GM23338 (cell line): Measurements from ENCODE around the gene KCNMA1. TPM values are rescaled to one million over a fixed set of nuclear protein-coding genes. Genes with fewer than 3 reads are reported as not detected.

Experiments
- ATAC-seq: fragments of 200-7000 bp; cut with Tn5 transposase; 3 replicates; pipeline ENCODE4 v1.9.1; 2020
- DNase-seq: peaks from one replicate; pipeline ENCODE4 v3.0.0-alpha.2; 2015; ENCODE audit warnings: low spot score
- H2AFZ ChIP-seq: fragments of 200-600 bp; sonication (generic); 2 replicates; pipeline ENCODE4 v1.8.0; 2016; ENCODE audit warnings: antibody characterized with exemption, mild to moderate bottlenecking, moderate library complexity
- H3F3A ChIP-seq: fragments of 200-600 bp; sonication (generic); replicated peaks from 2 replicates; pipeline ENCODE4 v1.8.0; 2017; ENCODE audit warnings: antibody characterized with exemption, mixed run types, low read depth
- H3K27ac ChIP-seq: fragments of 200-600 bp; sonication (generic); 2 replicates; pipeline ENCODE4 v1.6.1; 2016; ENCODE audit warnings: low read depth
- H3K27me3 ChIP-seq: fragments of 200-600 bp; sonication (generic); 2 replicates; pipeline ENCODE4 v1.8.0; 2016; ENCODE audit warnings: mild to moderate bottlenecking, mixed run types, moderate library complexity; ENCODE audit not compliant: insufficient read depth
- H3K36me3 ChIP-seq: fragments of 200-600 bp; sonication (generic); 2 replicates; pipeline ENCODE4 v1.8.0; 2016; ENCODE audit warnings: mild to moderate bottlenecking; ENCODE audit not compliant: insufficient read depth
- H3K4me1 ChIP-seq: fragments of 200-600 bp; sonication (generic); 2 replicates; pipeline ENCODE4 v1.8.0; 2016; ENCODE audit warnings: mild to moderate bottlenecking, moderate library complexity; ENCODE audit not compliant: insufficient read depth
- H3K4me2 ChIP-seq: fragments of 200-600 bp; sonication (generic); 2 replicates; pipeline ENCODE4 v1.7.1; 2017; ENCODE audit warnings: mixed run types
- H3K4me3 ChIP-seq: fragments of 200-600 bp; sonication (generic); 2 replicates; pipeline ENCODE4 v1.6.1; 2016; ENCODE audit warnings: mixed run types
- H3K79me2 ChIP-seq: fragments of 200-600 bp; sonication (generic); replicated peaks from 2 replicates; pipeline ENCODE4 v1.8.0; 2017; ENCODE audit warnings: mild to moderate bottlenecking; ENCODE audit not compliant: insufficient read depth
- H3K9me2 ChIP-seq: fragments of 200-600 bp; sonication (generic); 2 replicates; pipeline ENCODE4 v1.8.0; 2017; ENCODE audit not compliant: insufficient read depth
- H4K20me1 ChIP-seq: fragments of 200-600 bp; sonication (generic); replicated peaks from 2 replicates; pipeline ENCODE4 v1.8.0; 2017; ENCODE audit warnings: mild to moderate bottlenecking; ENCODE audit not compliant: insufficient read depth
- H3K27ac Mint-ChIP-seq: 2 replicates; pipeline ENCODE4 v1.8.0; 2020; ENCODE audit warnings: inconsistent platforms, mild to moderate bottlenecking, moderate library complexity, mixed read lengths
- H3K27me3 Mint-ChIP-seq: 3 replicates; pipeline ENCODE4 v1.8.0; 2022; ENCODE audit warnings: low read depth, mild to moderate bottlenecking, moderate library complexity, mixed read lengths, inconsistent platforms; ENCODE audit not compliant: insufficient read depth, poor library complexity
- H3K36me3 Mint-ChIP-seq: 3 replicates; pipeline ENCODE4 v1.8.0; 2021; ENCODE audit warnings: low read depth, mild to moderate bottlenecking, inconsistent platforms, moderate library complexity, mixed read lengths
- H3K4me1 Mint-ChIP-seq: 3 replicates; pipeline ENCODE4 v1.8.0; 2020; ENCODE audit warnings: mild to moderate bottlenecking, inconsistent platforms, mixed read lengths
- H3K4me3 Mint-ChIP-seq: 3 replicates; pipeline ENCODE4 v1.8.0; 2021; ENCODE audit warnings: moderate library complexity, mild to moderate bottlenecking, inconsistent platforms, mixed read lengths
- H3K9me3 Mint-ChIP-seq: 3 replicates; pipeline ENCODE4 v1.8.0; 2020; ENCODE audit warnings: moderate library complexity, mild to moderate bottlenecking, inconsistent platforms, mixed read lengths
- CREB1 ChIP-seq: fragments of 250-450 bp; sonication (Bioruptor Pico); IDR thresholded peaks from 2 replicates; pipeline ENCODE4 v1.5.0; 2020; ENCODE audit warnings: low read depth, mild to moderate bottlenecking, moderate library complexity
- EZH2 ChIP-seq: fragments of 200-600 bp; sonication (generic); IDR thresholded peaks from one replicate; pipeline ENCODE4 v1.8.0; 2017; ENCODE audit warnings: antibody characterized with exemption, mild to moderate bottlenecking, low read depth; ENCODE audit not compliant: unreplicated experiment
- JUNB ChIP-seq: IDR thresholded peaks from one replicate; pipeline ENCODE4 v1.6.1; 2016; ENCODE audit warnings: antibody characterized with exemption; ENCODE audit not compliant: unreplicated experiment
- POLR2AphosphoS5 ChIP-seq: IDR thresholded peaks from 2 replicates; pipeline ENCODE4 v1.6.1; 2016; ENCODE audit warnings: antibody characterized with exemption, low read depth
- STAT1 ChIP-seq: IDR thresholded peaks from one replicate; pipeline ENCODE4 v1.6.1; 2016; ENCODE audit warnings: antibody characterized with exemption; ENCODE audit not compliant: unreplicated experiment
- ZNF114 ChIP-seq: fragments of 250-450 bp; sonication (Bioruptor Pico); IDR thresholded peaks from 2 replicates; pipeline ENCODE4 v1.5.0; 2020; ENCODE audit warnings: mild to moderate bottlenecking, moderate library complexity
- polyA plus RNA-seq: library from polyadenylated mRNA; unstranded; fragments of >200 nt; fragmentation: Nextera tagmentation; extraction: Ambion mirVana; gene quantifications from 2 replicates; pipeline ENCODE4 v1.2.1, GENCODE V29; 2016
- total RNA-seq: library from RNA; depleted of rRNA; stranded (reverse); fragments of >200 nt; shearing (Covaris generic); gene quantifications from 2 replicates; pipeline ENCODE4 v1.2.3, GENCODE V29; 2014
- TF ChIP-seq, protein P1 (sequence below), 2 experiments: fragments of 200-600 bp in 1 of 2; sonication (generic) in 1 of 2; conservative IDR thresholded peaks; 2 replicates each; pipeline versions ENCODE4 v1.5.1 to v1.6.1; 2016 to 2017; ENCODE audit warnings: antibody characterized with exemption in 2 of 2, low read depth in 2 of 2, mild to moderate bottlenecking in 2 of 2, moderate library complexity in 1 of 2
- TF ChIP-seq, protein P2 (sequence below): fragments of 250-450 bp; sonication (Bioruptor Pico); IDR thresholded peaks from 2 replicates; pipeline ENCODE4 v1.5.0; 2020; ENCODE audit warnings: mild to moderate bottlenecking, moderate library complexity
- TF ChIP-seq, protein P3 (sequence below): IDR thresholded peaks from one replicate; pipeline ENCODE4 v1.6.1; 2018; ENCODE audit warnings: antibody characterized with exemption; ENCODE audit not compliant: unreplicated experiment

The KCNMA1 gene
- total and polyA plus RNA-seq, 2 experiments from 2014 or later, result 8.2 to 9.0 TPM

DNA sequence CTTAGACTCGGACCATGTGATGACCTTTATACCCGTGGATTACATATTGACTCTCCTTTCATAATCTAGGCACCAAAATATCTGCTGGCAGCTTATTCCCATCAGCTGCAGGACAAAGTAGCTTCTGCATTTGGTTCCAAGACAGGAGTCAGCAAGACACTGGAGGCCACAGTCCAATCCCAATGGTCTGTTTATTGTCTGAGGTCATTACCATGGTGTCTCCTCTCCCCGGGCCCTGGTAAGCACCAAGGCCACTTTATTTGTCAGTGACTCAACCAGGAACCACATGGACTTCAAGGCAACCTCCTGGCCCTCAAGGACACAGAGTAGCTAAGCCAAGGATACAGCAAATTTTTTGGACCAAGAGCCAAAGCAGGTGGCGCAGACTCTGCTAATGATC, 36.1 kb downstream of the KCNMA1 start (continued):
- TF ChIP-seq CREB1 (CRISPR knock-in tag) (no peak), JUNB (no peak), EZH2 (no peak), STAT1 (no peak), POLR2AphosphoS5 (no peak), ZNF114 (CRISPR knock-in tag) (no peak)
- TF ChIP-seq, protein P1, sequence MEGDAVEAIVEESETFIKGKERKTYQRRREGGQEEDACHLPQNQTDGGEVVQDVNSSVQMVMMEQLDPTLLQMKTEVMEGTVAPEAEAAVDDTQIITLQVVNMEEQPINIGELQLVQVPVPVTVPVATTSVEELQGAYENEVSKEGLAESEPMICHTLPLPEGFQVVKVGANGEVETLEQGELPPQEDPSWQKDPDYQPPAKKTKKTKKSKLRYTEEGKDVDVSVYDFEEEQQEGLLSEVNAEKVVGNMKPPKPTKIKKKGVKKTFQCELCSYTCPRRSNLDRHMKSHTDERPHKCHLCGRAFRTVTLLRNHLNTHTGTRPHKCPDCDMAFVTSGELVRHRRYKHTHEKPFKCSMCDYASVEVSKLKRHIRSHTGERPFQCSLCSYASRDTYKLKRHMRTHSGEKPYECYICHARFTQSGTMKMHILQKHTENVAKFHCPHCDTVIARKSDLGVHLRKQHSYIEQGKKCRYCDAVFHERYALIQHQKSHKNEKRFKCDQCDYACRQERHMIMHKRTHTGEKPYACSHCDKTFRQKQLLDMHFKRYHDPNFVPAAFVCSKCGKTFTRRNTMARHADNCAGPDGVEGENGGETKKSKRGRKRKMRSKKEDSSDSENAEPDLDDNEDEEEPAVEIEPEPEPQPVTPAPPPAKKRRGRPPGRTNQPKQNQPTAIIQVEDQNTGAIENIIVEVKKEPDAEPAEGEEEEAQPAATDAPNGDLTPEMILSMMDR (conservative IDR thresholded peaks at IDR 0.05; ENCODE audit: low read depth in 2 of 2), result no peak

DNA sequence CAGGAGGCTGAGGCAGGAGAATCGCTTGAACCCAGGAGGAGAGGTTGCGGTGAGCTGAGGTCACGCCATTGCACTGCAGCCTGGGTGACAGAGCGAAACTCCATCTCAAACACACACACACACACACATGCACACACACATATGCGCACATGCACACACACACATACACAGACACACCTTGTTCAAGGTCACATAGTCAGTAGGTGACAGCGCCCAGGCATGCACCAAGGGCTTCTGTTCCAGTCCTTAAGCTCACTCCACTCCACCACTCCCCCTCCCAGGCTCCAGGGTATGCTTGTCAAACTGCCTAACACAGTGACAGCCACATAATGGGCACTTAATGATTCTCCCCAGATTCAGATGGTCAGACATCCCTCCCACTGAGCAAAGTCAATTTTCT, 37.0 kb downstream of the KCNMA1 start:
- Mint-ChIP-seq H3K4me3 (no peak overlapping the region), H3K27me3 (peaks cover 3% of the 10 kb centered on the region), H3K36me3 (no peaks in the 10 kb centered on the region), H3K27ac (no peak overlapping the region), H3K4me1 (peaks cover 14% of the 10 kb centered on the region), H3K9me3 (no peaks in the 10 kb centered on the region)
- Histone ChIP-seq H3K4me2 (no peak overlapping the region), H3K4me1 (peaks cover 8% of the 10 kb centered on the region; the same call in 1 of the 2 replicates), H2AFZ (no peak overlapping the region), H3K9me2 (peaks cover 4% of the 10 kb centered on the region; the same call in 1 of the 2 replicates), H3K4me3 (no peak overlapping the region), H3K79me2 (no peaks in the 10 kb centered on the region), H3F3A (no peaks in the 10 kb centered on the region), H3K27me3 (no peaks in the 10 kb centered on the region), H3K36me3 (no peaks in the 10 kb centered on the region), H3K27ac (no peak overlapping the region), H4K20me1 (no peaks in the 10 kb centered on the region; the same call in 1 of the 2 replicates)
- DNase-seq (no peak), ATAC-seq (no peak)
- TF ChIP-seq, protein P2, sequence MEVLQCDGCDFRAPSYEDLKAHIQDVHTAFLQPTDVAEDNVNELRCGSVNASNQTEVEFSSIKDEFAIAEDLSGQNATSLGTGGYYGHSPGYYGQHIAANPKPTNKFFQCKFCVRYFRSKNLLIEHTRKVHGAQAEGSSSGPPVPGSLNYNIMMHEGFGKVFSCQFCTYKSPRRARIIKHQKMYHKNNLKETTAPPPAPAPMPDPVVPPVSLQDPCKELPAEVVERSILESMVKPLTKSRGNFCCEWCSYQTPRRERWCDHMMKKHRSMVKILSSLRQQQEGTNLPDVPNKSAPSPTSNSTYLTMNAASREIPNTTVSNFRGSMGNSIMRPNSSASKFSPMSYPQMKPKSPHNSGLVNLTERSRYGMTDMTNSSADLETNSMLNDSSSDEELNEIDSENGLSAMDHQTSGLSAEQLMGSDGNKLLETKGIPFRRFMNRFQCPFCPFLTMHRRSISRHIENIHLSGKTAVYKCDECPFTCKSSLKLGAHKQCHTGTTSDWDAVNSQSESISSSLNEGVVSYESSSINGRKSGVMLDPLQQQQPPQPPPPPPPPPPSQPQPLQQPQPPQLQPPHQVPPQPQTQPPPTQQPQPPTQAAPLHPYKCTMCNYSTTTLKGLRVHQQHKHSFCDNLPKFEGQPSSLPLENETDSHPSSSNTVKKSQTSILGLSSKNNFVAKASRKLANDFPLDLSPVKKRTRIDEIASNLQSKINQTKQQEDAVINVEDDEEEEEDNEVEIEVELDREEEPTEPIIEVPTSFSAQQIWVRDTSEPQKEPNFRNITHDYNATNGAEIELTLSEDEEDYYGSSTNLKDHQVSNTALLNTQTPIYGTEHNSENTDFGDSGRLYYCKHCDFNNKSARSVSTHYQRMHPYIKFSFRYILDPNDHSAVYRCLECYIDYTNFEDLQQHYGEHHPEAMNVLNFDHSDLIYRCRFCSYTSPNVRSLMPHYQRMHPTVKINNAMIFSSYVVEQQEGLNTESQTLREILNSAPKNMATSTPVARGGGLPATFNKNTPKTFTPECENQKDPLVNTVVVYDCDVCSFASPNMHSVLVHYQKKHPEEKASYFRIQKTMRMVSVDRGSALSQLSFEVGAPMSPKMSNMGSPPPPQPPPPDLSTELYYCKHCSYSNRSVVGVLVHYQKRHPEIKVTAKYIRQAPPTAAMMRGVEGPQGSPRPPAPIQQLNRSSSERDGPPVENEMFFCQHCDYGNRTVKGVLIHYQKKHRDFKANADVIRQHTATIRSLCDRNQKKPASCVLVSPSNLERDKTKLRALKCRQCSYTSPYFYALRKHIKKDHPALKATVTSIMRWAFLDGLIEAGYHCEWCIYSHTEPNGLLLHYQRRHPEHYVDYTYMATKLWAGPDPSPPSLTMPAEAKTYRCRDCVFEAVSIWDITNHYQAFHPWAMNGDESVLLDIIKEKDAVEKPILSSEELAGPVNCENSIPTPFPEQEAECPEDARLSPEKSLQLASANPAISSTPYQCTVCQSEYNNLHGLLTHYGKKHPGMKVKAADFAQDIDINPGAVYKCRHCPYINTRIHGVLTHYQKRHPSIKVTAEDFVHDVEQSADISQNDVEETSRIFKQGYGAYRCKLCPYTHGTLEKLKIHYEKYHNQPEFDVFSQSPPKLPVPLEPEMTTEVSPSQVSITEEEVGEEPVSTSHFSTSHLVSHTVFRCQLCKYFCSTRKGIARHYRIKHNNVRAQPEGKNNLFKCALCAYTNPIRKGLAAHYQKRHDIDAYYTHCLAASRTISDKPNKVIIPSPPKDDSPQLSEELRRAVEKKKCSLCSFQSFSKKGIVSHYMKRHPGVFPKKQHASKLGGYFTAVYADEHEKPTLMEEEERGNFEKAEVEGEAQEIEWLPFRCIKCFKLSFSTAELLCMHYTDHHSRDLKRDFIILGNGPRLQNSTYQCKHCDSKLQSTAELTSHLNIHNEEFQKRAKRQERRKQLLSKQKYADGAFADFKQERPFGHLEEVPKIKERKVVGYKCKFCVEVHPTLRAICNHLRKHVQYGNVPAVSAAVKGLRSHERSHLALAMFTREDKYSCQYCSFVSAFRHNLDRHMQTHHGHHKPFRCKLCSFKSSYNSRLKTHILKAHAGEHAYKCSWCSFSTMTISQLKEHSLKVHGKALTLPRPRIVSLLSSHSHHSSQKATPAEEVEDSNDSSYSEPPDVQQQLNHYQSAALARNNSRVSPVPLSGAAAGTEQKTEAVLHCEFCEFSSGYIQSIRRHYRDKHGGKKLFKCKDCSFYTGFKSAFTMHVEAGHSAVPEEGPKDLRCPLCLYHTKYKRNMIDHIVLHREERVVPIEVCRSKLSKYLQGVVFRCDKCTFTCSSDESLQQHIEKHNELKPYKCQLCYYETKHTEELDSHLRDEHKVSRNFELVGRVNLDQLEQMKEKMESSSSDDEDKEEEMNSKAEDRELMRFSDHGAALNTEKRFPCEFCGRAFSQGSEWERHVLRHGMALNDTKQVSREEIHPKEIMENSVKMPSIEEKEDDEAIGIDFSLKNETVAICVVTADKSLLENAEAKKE, result no peak
- TF ChIP-seq POLR2AphosphoS5 (no peak), EZH2 (no peak), ZNF114 (CRISPR knock-in tag) (no peak), JUNB (no peak)
- TF ChIP-seq, protein P1 (conservative IDR thresholded peaks at IDR 0.05; ENCODE audit: low read depth in 2 of 2), result no peak
- TF ChIP-seq, protein P3, sequence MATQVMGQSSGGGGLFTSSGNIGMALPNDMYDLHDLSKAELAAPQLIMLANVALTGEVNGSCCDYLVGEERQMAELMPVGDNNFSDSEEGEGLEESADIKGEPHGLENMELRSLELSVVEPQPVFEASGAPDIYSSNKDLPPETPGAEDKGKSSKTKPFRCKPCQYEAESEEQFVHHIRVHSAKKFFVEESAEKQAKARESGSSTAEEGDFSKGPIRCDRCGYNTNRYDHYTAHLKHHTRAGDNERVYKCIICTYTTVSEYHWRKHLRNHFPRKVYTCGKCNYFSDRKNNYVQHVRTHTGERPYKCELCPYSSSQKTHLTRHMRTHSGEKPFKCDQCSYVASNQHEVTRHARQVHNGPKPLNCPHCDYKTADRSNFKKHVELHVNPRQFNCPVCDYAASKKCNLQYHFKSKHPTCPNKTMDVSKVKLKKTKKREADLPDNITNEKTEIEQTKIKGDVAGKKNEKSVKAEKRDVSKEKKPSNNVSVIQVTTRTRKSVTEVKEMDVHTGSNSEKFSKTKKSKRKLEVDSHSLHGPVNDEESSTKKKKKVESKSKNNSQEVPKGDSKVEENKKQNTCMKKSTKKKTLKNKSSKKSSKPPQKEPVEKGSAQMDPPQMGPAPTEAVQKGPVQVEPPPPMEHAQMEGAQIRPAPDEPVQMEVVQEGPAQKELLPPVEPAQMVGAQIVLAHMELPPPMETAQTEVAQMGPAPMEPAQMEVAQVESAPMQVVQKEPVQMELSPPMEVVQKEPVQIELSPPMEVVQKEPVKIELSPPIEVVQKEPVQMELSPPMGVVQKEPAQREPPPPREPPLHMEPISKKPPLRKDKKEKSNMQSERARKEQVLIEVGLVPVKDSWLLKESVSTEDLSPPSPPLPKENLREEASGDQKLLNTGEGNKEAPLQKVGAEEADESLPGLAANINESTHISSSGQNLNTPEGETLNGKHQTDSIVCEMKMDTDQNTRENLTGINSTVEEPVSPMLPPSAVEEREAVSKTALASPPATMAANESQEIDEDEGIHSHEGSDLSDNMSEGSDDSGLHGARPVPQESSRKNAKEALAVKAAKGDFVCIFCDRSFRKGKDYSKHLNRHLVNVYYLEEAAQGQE, result no peak
